ENCODE measurements around the gene RNF111. TPM values are rescaled to one million over a fixed set of nuclear protein-coding genes. Genes with fewer than 3 reads are reported as not detected.

RNF111 gene
- total and polyA plus RNA-seq, 2 experiments from 2014 or later = 14.4 to 24.5 TPM

- TF ChIP-seq ZNF462 (CRISPR knock-in tag; IDR thresholded peaks at IDR 0.05) = no peak
- TF ChIP-seq EZH2 (IDR thresholded peaks at IDR 0.05; ENCODE audit: low read depth, unreplicated experiment) = no peak
These were observed 64.7 kb downstream of the RNF111 start (continued) for GRCh38 chr15:59051873-59052861.

- Mint-ChIP-seq H3K9me3 (no peaks in the 10 kb centered on the region), H3K36me3 (ENCODE audit: low read depth) (peaks cover 10% of the 10 kb centered on the region; the same call in 2 of the 3 replicates), H3K27me3 (ENCODE audit: insufficient read depth, low read depth, poor library complexity) (no peaks in the 10 kb centered on the region), H3K4me3 (no peak overlapping the region), H3K4me1 (peaks cover 6% of the 10 kb centered on the region; the same call in 1 of the 3 replicates), H3K27ac (no peak overlapping the region)
- Histone ChIP-seq H3K27ac (ENCODE audit: low read depth) (no peak overlapping the region), H3F3A (replicated peaks; ENCODE audit: low read depth) (no peaks in the 10 kb centered on the region), H3K4me1 (ENCODE audit: insufficient read depth) (no peaks in the 10 kb centered on the region), H3K27me3 (ENCODE audit: insufficient read depth) (no peaks in the 10 kb centered on the region), H2AFZ (no peak overlapping the region), H3K36me3 (ENCODE audit: insufficient read depth) (0 out of 2 replicates have a peak, but pooled peaks cover 12% of the 10 kb centered on the region), H3K79me2 (replicated peaks; ENCODE audit: insufficient read depth) (peaks cover 16% of the 10 kb centered on the region), H3K4me2 (no peak overlapping the region), H3K4me3 (no peak overlapping the region), H3K9me2 (ENCODE audit: insufficient read depth) (no peaks in the 10 kb centered on the region), H4K20me1 (replicated peaks; ENCODE audit: insufficient read depth) (peaks cover 2% of the 10 kb centered on the region)
- DNase-seq (ENCODE audit: low spot score) (no peak), ATAC-seq (no peak)
- TF ChIP-seq STAT1 (IDR thresholded peaks at IDR 0.05; ENCODE audit: unreplicated experiment) (no peak), ZNF331 (CRISPR knock-in tag; IDR thresholded peaks at IDR 0.05; ENCODE audit: low read depth) (no peak), ETS1 (IDR thresholded peaks at IDR 0.05) (no peak), ZNF114 (CRISPR knock-in tag; IDR thresholded peaks at IDR 0.05) (no peak), NANOG (IDR thresholded peaks at IDR 0.05; ENCODE audit: borderline replicate concordance) (no peak), EZH2phosphoT487 (IDR thresholded peaks at IDR 0.05; ENCODE audit: unreplicated experiment) (no peak), JUNB (IDR thresholded peaks at IDR 0.05; ENCODE audit: unreplicated experiment) (no peak), CTCF (conservative IDR thresholded peaks at IDR 0.05; ENCODE audit: low read depth in 2 of 2) (no peak), REST (IDR thresholded peaks at IDR 0.05; ENCODE audit: unreplicated experiment) (no peak)
These were observed 65.5 kb downstream of the RNF111 start for GRCh38 chr15:59052915-59053407.

Measured in GM23338 (cell line).